ACC112 (cell line): ENCODE results near the gene FBXO45.
"Not testable (repeated sequence)": the region's sequence is repeated elsewhere in the genome, so short reads cannot be mapped to it uniquely, and the experiment has no call there.

Experiments
- H2AFZ ChIP-seq: fragments of 200-600 bp; sonication (generic); one replicate; pipeline ENCODE4 v1.6.0; 2017; ENCODE audit warnings: antibody characterized with exemption, low read length; ENCODE audit not compliant: unreplicated experiment
- H3K27ac ChIP-seq: fragments of 200-600 bp; sonication (generic); 2 replicates; pipeline ENCODE4 v1.5.1; 2014; ENCODE audit warnings: low read depth, mild to moderate bottlenecking, antibody characterized with exemption, low read length, moderate library complexity
- H3K27me3 ChIP-seq: fragments of 200-600 bp; sonication (generic); 2 replicates; pipeline ENCODE4 v1.6.1; 2014; ENCODE audit warnings: mild to moderate bottlenecking, antibody characterized with exemption, low read length, moderate library complexity, mixed read lengths; ENCODE audit not compliant: insufficient read depth
- H3K36me3 ChIP-seq: fragments of 200-600 bp; sonication (generic); 2 replicates; pipeline ENCODE4 v1.6.1; 2016; ENCODE audit warnings: mild to moderate bottlenecking, antibody characterized with exemption, low read length, moderate library complexity, mixed read lengths; ENCODE audit not compliant: insufficient read depth
- H3K4me1 ChIP-seq: fragments of 200-600 bp; sonication (generic); one replicate; pipeline ENCODE4 v1.6.1; 2016; ENCODE audit warnings: low read length, mixed read lengths; ENCODE audit not compliant: insufficient read depth, unreplicated experiment, control insufficient read depth
- H3K4me3 ChIP-seq: fragments of 200-600 bp; sonication (generic); 2 replicates; pipeline ENCODE4 v1.5.1; 2014; ENCODE audit warnings: mild to moderate bottlenecking, low read depth, low read length
- H3K79me2 ChIP-seq: fragments of 200-600 bp; sonication (generic); one replicate; pipeline ENCODE4 v1.6.0; 2016; ENCODE audit warnings: low read length; ENCODE audit not compliant: control insufficient read depth, unreplicated experiment, insufficient read depth

Gene FBXO45, protein sequence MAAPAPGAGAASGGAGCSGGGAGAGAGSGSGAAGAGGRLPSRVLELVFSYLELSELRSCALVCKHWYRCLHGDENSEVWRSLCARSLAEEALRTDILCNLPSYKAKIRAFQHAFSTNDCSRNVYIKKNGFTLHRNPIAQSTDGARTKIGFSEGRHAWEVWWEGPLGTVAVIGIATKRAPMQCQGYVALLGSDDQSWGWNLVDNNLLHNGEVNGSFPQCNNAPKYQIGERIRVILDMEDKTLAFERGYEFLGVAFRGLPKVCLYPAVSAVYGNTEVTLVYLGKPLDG

DNA sequence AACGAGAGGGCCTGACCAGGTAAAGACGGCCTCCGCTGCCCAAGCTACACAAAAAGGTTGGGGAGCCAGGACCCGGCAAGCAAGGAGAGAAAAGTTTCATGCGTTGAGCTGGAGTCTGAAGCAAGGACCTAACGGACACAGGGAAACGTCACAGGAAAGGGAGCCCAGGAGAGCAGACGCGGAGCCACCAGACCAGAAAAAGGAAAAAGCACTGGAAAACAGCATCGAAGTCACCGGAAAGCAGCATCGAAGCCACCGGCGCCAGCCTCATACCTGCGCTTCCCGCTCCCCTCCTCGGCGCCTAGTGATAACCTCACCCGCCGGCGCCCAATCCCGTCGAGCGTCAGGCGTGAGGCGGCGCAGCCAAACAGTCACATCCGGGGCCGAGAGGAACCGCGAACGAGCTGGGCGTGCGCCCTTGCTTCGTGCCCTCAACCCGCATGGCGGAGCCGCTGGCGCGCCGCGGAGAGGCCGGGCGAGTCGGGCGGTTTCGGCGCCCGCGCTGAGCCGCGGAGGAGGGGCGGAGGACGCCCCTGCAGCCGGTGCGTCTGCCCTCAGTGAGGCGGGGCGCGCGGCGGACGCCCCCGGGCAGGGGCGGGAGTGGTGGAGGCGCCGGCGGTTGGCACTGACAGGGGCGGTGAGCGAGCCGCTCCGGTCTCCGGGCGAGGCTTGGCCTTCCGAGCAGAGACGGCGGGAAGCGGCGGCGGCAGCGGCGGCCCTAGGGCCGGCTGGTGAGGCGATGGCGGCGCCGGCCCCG lies at the start of gene FBXO45, which contains the start of gene WDR53:
Gene FBXO45 (plus strand): TSS at position 415 of the 757 bp plus-strand sequence. CDS start 325 bp downstream, at position 740.
Gene WDR53 (minus strand): TSS at position 309 of the 757 bp plus-strand sequence. CDS start 7,079 bp downstream, outside the sequence.
- H3K4me3 ChIP-seq, result peak within 1 kb of the TSS; percentile 89
- no peaks in the 10 kb centered on the region for H3K36me3 ChIP-seq
- peak within 1 kb of the TSS; percentile 93 for H2AFZ ChIP-seq
- H3K4me1 ChIP-seq, result peaks cover 20% of the 10 kb centered on the region
- H3K27ac ChIP-seq, result peak within 1 kb of the TSS; percentile 33; the same call in 1 of the 2 replicates
- H3K79me2 ChIP-seq, result peaks cover 54% of the 10 kb centered on the region
- H3K27me3 ChIP-seq, result no peaks in the 10 kb centered on the region

DNA sequence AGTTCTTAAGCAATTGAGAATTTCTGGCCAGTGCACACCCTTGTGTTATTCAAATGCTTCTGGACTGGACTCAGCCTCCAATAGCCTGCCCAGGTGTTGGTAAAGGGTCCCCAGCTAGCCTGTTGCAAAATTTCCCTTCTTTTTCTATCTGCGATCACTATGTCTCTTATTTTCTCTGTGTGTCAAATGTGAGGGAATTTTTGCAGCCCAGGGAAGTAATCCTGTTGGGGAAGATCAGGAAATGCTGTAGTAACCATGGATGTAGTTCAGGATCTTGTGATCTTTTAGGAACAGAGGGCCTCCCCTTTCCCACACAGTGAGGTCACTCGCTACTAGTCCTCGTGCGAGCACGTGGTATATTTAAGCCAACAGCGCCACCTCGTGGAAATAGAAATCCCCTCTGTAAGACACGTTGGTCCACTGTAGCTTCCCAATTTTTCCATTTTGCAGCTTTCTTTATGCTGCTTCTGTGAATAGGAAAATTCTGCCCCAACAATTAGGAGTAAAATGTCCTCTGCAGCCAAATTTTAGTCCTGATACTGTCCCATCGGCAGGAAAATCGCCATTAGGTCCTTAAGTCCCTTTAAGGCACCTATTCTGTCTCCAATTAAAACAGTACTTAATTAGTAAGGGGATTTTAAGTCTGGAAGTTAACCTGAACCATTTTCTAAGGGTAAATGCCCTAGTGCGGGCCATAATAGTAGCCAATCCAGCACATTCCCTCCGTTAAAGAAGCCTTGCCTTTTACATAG lies 49.3 kb upstream of the FBXO45 start:
- no peak overlapping the region for H2AFZ ChIP-seq
- H3K79me2 ChIP-seq, result no peaks in the 10 kb centered on the region
- H3K4me1 ChIP-seq, result no peaks in the 10 kb centered on the region
- H3K27me3 ChIP-seq, result no peaks in the 10 kb centered on the region
- no peak overlapping the region for H3K27ac ChIP-seq
- no peak overlapping the region for H3K4me3 ChIP-seq
- no peaks in the 10 kb centered on the region for H3K36me3 ChIP-seq

DNA sequence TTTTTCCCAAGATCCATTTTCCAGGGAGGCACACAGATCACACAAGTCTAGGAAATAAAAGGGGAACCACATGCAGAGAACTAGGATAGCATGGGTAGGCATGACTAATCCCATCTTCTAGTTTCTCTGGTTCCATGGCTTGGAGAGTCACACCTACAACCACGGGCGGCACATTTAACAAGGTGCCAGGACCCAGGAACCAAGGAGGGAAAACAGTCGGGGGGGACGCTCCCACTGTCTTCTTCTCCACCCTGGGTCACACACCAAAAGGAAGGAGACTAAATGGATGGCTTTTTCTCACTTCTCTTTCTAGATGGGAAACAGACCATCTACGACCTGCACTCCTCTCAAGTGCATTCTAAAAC lies 48.8 kb upstream of the FBXO45 start:
- Histone ChIP-seq H3K4me3 (no peak overlapping the region), H2AFZ (no peak overlapping the region), H3K36me3 (no peaks in the 10 kb centered on the region), H3K4me1 (no peaks in the 10 kb centered on the region), H3K27ac (no peak overlapping the region), H3K27me3 (no peaks in the 10 kb centered on the region), H3K79me2 (no peaks in the 10 kb centered on the region)

DNA sequence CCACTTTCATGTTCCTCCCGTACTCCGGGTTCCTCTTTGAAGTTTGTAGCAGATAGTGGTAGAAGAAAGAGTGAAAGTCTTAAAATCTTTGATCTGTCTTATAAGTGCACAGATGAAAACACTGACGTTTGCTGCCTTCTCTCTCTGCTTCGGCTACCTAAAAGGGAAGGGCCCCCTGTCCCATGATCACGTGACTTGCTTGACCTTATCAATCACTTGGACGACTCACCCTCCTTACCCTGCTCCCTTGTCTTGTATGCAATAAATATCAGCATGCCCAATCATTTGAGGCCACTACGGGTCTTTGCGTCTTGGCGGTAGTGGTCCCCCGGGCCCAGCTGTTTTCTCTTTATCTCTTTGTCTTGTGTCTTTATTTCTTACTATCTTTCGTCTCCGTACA lies 47.2 kb upstream of the FBXO45 start:
- H3K4me1 ChIP-seq, result not testable (repeated sequence)

DNA sequence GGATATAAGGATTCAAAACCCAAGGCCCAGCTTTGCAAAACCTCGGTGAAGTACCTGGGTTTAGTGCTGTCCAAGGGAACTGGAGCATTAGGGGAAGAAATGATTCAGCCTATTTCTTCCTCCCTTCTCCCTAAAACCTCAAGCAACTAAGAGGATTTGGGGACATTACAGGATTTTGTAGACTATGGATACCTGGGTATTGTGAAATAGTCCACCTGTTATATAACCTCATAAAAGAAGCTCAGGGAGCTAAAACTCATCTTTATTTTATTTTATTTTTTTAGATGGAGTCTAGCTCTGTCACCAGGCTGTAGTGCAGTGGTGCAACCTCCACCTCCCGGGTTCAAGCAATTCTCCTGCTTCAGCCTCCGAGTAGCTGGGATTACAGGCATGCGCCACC lies 44.6 kb upstream of the FBXO45 start:
- Histone ChIP-seq H3K27me3 (no peaks in the 10 kb centered on the region), H2AFZ (no peak overlapping the region), H3K79me2 (no peaks in the 10 kb centered on the region), H3K27ac (no peak overlapping the region), H3K4me1 (peaks cover 7% of the 10 kb centered on the region), H3K36me3 (no peaks in the 10 kb centered on the region), H3K4me3 (no peak overlapping the region)

More for the DNA sequence above, 47.2 kb upstream of the FBXO45 start:
- not testable (repeated sequence) for H3K36me3 ChIP-seq, H3K4me3 ChIP-seq, H2AFZ ChIP-seq, H3K27ac ChIP-seq, H3K27me3 ChIP-seq, H3K79me2 ChIP-seq

DNA sequence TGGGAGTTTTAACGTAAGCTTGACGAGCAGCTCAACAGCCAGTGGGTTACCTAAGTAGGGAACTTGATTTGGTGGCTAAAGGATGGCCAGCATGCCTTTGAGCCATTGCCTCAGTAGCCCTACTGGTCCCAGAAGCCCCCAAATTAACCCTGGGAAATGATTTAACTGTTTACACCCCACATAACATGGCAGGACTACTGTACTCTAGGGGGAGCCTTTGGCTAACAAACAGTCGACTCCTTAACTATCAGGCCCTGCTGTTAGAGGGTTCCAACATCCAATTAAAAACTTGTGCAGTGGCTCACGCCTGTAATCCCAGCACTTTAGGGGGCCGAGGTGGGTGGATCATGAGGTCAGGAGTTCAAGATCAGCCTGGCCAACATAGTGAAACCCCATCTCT lies 43.9 kb upstream of the FBXO45 start:
- H3K79me2 ChIP-seq, result no peaks in the 10 kb centered on the region
- no peak overlapping the region for H3K4me3 ChIP-seq
- no peak overlapping the region for H3K27ac ChIP-seq
- no peaks in the 10 kb centered on the region for H3K27me3 ChIP-seq
- peaks cover 7% of the 10 kb centered on the region for H3K4me1 ChIP-seq
- no peaks in the 10 kb centered on the region for H3K36me3 ChIP-seq
- no peak overlapping the region for H2AFZ ChIP-seq

DNA sequence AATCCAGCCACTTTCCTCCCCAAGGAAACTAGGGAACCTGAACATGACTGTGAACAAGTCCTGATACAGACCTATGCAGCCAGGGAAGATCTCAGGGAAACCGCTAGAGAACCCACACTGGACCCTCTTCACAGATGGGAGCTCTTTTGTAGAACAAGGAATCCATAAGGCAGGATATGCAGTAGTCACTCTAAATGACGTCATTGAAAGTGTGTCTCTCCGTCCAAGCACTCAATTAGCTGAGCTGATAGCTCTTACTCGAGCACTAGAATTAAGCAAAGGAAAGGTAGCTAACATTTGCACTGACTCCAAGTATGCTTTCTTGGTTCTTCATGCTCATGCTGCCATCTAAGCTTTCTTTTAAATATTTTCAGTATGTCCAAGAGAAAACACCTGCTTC lies 43.3 kb upstream of the FBXO45 start:
- no peak overlapping the region for H3K4me3 ChIP-seq
- H3K27ac ChIP-seq, result no peak overlapping the region
- no peak overlapping the region for H2AFZ ChIP-seq
- no peaks in the 10 kb centered on the region for H3K79me2 ChIP-seq
- H3K27me3 ChIP-seq, result no peaks in the 10 kb centered on the region
- no peaks in the 10 kb centered on the region for H3K36me3 ChIP-seq
- H3K4me1 ChIP-seq, result peaks cover 7% of the 10 kb centered on the region

DNA sequence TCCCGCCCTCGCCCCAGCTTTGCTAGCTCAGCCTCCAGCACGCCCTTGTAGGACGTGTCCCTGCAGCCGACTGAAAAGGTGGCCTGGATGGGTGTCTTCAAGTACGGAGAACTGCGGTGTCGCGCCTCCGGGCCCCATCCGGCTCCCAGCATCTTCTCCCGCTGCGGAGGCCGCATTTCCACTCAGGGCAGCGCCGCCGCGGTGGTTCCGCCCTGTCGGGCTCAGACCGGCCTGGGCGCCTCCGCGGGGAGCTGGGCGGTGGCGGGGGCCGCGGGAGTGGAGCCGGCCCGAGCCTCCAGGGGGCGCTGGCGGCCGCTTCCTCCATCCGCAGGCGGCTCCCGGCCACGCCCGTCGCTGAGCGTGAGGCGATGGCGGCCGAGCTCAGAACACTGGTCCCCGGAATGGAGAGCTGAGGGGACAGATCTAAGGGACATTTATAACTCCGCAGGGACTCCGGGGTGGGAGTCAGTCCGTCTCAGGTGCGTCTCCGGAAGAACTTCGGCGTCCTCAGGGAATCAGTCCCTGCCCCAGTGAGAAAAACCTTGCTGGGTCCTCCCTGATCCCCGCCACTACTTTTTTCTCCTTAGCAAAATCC lies 39.7 kb upstream of the FBXO45 start:
- Histone ChIP-seq H3K79me2 (no peaks in the 10 kb centered on the region), H3K36me3 (no peaks in the 10 kb centered on the region), H2AFZ (peak overlapping the region; percentile 98), H3K27ac (no peak overlapping the region), H3K27me3 (no peaks in the 10 kb centered on the region), H3K4me1 (peaks cover 7% of the 10 kb centered on the region), H3K4me3 (peak overlapping the region; percentile 70)

DNA sequence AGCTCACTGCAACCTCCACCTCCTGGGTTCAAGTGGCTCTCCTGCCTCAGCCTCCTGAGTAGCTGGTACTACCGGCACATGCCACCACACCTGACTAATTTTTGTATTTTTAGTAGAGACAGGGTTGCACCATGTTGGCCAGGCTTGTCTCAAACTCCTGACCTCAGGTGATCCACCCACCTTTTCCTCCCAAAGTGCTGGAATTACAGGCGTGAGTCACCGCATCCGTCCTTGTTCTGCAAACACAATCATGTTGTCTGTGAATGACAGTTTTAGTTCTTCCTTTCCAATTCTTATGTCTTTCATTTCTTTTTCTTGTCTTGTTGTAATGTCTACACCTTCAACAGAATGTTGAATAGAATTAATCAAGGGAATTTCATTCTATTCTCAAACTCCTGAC lies 37.0 kb upstream of the FBXO45 start:
- Histone ChIP-seq H3K4me1 (peaks cover 7% of the 10 kb centered on the region), H3K27ac (no peak overlapping the region), H2AFZ (no peak overlapping the region), H3K4me3 (no peak overlapping the region), H3K36me3 (no peaks in the 10 kb centered on the region), H3K27me3 (no peaks in the 10 kb centered on the region), H3K79me2 (no peaks in the 10 kb centered on the region)

DNA sequence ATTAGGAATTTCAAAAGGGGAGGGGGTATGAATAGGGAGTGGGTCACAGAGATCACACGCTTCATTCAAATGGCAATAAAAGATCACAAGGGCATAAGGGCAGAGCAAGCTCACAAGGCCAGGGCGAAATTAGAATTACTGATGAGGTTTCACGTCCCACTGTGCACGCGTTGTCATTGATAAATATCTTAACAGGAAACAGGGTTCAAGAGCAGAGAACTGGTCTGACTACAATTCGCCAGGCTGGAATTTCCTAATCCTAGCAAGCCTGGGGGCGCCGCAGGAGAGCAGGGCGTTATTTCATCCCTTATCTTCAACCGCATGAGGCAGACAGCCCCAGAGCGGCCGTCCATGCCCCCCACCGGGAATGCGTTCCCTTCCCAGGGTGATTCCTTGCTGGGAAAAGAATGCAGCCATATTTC lies 35.2 kb upstream of the FBXO45 start:
- H3K4me1 ChIP-seq, result no peaks in the 10 kb centered on the region
- no peaks in the 10 kb centered on the region for H3K36me3 ChIP-seq
- no peak overlapping the region for H3K27ac ChIP-seq
- H3K79me2 ChIP-seq, result no peaks in the 10 kb centered on the region
- H3K27me3 ChIP-seq, result no peaks in the 10 kb centered on the region
- H2AFZ ChIP-seq, result no peak overlapping the region
- H3K4me3 ChIP-seq, result no peak overlapping the region
